GM18505 (cell line): Measurements from ENCODE around the gene DNASE1L1.
"Not testable (repeated sequence)": the region's sequence is repeated elsewhere in the genome, so short reads cannot be mapped to it uniquely, and the experiment has no call there.

ENCODE experiments used
- ATAC-seq: cut with Tn5 transposase; IDR thresholded peaks from one replicate; pipeline ENCODE4 v1.9.1; 2021; ENCODE audit not compliant: unreplicated experiment
- POLR2A ChIP-seq: IDR thresholded peaks from 4 replicates; pipeline ENCODE4 v1.6.1; 2011; ENCODE audit warnings: borderline replicate concordance; ENCODE audit not compliant: insufficient read depth, insufficient read length; ENCODE audit errors: extremely low read depth

The DNASE1L1 gene

DNA sequence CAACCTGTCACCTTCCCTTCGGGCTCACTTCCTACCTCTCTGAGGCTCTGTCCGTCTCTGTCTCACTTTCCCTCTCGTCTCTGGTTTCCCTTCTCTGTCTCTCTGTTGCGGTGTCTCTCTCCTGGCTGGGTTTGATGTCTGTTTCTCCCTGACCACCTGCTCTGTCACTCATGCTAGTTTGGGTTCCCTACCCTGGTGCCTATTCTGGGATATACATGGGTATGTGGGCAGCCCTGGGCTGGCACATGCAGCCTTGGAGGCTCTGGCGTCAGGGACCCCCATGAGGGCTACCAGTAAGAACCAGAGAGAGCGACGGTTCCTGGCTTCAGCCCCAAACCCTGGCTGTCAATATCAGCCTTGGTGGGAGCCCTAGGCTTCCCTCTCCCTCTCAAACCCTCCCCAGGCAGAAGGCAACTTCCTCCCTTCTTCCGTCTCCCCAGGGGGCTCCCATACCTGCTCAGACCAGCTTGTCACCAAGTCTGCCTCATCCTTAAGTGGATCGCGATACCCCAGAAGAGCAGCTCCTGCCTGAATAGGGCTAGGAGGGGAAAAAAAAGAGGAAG is 314 bp downstream of the DNASE1L1 start:
- no peak for ATAC-seq
- no peak for TF ChIP-seq POLR2A

- no peak for ATAC-seq
- TF ChIP-seq POLR2A, result no peak
Measured at GRCh38 chrX:154404625-154405192, 4.3 kb downstream of the DNASE1L1 start.

- TF ChIP-seq POLR2A, result no peak
- ATAC-seq, result no peak
Measured at GRCh38 chrX:154403858-154404257, 5.2 kb downstream of the DNASE1L1 start.

- ATAC-seq, result no peak
- TF ChIP-seq POLR2A, result no peak
Measured at GRCh38 chrX:154403192-154403591, 5.9 kb downstream of the DNASE1L1 start.

DNA sequence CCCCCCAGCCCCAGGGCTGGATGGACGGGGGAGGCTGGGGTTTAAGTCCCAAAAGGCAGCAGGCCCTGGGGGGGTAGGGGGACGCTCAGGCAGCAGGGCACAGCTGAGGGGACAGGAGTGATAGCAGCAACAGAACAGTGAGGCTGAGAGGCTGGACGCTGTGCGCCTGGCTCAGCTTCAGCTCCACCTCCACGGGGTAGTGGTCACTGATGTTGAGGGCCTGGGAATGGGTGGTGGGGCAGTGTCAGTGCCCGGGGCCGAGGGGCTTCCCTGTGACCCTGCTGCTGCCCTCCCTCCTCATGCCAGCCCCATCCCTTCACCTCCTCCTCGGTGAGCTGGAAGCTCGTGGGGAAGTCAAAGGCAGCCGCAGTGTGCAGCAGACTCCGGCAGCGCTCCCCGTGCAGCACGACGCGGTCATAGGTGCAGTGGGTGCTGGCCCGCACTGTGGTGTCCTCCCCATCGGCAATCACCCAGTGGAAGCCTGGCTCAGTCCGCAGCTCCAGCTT is 6.4 kb downstream of the DNASE1L1 start:
- ATAC-seq, result no peak

DNA sequence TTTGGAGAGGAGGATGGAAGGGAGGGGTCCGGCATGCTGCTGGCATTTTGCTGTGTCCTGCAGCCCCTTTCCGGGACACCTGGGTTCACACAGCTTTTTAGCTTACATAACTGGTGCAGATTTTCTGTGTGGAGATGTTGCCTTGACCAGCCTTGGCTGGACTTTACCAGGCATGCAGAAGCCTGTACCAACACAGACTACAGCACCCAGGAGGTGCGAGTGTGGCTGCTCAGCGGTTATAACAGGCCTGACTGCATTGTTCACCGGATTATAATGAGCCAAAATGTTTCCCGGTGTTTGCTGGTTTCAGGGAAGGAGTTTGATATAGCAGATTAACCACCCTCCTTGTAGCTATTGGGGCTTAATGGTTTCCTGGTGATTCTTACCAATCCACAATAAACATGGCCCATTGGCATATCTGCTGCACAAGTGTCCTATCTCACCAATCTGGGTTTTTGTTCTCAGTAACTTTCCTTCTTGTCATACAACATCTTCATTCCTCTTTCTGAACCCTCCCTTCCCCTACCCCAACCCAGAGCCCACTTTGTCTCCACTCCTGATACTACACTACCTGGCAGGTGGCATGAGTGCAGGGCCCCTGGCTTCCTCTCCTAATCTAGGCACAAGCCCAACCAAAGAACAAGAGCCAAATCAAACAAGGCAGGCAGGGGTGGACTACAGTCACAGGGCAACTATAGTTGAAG is 7.0 kb downstream of the DNASE1L1 start:
- no peak for TF ChIP-seq POLR2A
- ATAC-seq, result no peak

More for the DNA sequence above, 6.4 kb downstream of the DNASE1L1 start:
- no peak for TF ChIP-seq POLR2A

DNA sequence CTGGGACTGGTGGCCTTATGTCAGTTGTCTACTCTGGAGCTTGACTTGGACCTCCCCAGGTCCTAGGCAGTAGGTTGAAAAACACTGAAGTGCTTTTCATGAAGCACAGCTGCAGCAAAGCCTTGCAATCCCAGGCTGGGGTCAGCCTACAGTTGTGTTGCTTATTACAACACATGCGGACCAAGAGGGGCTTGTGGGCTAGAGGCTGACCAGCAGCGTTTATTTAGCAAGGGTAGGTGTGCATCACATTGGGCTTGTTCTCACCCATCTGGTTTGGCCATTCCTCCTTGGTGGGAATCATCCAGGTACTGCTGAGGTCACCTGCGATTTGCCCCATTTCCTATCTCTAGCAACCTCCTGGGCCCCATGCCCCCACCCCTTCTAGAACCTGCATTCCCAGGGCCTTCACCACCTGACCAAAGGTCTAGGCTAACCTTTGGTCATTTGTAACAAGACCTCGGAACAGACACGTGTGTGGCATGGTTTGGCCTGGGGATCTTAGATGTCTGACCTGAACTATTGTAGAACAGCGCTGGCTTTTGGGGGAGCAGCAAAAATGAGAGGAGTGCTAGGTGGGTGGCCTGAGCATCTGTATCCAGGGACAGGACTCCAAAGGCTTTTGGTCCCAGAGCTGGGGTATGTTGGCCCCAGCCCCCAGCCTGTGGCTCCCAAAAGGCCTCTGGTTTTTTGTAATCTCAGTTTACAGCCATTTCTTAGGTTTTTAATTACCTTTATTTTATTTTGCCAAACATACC is 7.8 kb downstream of the DNASE1L1 start:
- TF ChIP-seq POLR2A, result peak; percentile 72
- no peak for ATAC-seq

DNA sequence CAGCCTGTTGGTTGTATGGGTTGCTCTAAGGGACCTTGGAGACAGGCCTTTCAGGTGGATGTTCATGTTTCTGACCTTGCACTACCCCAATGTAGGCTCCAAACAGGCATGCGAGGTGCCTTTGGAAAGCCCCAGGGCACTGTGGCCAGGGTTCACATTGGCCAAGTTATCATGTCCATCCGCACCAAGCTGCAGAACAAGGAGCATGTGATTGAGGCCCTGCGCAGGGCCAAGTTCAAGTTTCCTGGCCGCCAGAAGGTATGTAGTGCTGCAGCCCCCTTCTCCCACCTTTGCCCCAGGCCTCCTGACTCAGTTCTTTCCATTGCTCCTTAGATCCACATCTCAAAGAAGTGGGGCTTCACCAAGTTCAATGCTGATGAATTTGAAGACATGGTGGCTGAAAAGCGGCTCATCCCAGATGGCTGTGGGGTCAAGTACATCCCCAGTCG is 8.7 kb downstream of the DNASE1L1 start:
- ATAC-seq, result not testable (repeated sequence)

GRCh38 chrX:154399527-154400368 is 9.3 kb downstream of the DNASE1L1 start:
- TF ChIP-seq POLR2A, result peak; percentile 21
- ATAC-seq, result no peak

DNA sequence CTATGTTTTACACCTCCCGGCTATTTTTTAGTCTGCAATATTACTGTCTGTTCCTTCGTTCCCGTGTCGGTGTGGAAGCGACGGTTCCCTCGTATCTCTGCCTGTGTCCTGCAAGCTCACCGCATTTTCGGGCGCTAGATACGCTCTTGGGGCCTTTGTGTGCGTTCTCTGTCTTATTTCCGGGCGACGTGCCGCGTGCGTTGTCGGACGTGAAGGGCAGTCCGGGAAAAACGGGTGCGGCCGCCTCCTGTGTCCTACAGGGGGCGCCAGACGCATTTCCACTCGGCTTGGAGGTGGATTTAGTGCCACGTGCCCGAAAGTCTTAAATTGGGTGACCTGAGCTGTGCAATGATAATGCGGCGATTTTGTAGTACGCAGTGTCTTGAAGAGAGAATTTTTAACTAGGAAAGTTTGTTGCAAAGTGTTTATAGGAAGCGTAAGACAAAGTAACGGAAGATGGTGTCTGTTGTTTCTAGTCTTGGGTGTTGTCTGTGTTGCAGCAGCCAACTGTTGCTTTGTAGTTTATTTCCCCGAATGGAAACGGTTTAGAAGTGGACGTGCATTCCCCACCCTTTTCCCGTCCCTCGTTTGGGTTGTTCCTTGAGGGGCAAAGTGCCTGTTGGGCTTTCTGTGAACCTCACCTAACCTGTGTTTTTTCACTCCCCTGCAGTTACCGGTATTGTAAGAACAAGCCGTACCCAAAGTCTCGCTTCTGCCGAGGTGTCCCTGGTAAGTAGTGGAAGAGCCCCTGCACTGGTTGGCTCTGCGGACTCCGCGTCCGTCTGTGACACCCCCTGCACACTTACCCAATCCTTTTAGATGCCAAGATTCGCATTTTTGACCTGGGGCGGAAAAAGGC is 10.2 kb downstream of the DNASE1L1 start:
- ATAC-seq, result peak; percentile 22
- no peak for TF ChIP-seq POLR2A

- peak; percentile 99 for TF ChIP-seq POLR2A
- peak; percentile 76 for ATAC-seq
Measured at GRCh38 chrX:154397888-154398667, 11.0 kb downstream of the DNASE1L1 start, which contains the start of gene RPL10. RPL10 (plus strand) TSS chrX:154398377; CDS start chrX:154398520, 143 bp downstream.
